Measurements from ENCODE around the gene SLC25A40.
"Not testable (repeated sequence)": the region's sequence is repeated elsewhere in the genome, so short reads cannot be mapped to it uniquely, and the experiment has no call there.

The SLC25A40 gene, protein sequence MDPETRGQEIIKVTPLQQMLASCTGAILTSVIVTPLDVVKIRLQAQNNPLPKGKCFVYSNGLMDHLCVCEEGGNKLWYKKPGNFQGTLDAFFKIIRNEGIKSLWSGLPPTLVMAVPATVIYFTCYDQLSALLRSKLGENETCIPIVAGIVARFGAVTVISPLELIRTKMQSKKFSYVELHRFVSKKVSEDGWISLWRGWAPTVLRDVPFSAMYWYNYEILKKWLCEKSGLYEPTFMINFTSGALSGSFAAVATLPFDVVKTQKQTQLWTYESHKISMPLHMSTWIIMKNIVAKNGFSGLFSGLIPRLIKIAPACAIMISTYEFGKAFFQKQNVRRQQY

DNA sequence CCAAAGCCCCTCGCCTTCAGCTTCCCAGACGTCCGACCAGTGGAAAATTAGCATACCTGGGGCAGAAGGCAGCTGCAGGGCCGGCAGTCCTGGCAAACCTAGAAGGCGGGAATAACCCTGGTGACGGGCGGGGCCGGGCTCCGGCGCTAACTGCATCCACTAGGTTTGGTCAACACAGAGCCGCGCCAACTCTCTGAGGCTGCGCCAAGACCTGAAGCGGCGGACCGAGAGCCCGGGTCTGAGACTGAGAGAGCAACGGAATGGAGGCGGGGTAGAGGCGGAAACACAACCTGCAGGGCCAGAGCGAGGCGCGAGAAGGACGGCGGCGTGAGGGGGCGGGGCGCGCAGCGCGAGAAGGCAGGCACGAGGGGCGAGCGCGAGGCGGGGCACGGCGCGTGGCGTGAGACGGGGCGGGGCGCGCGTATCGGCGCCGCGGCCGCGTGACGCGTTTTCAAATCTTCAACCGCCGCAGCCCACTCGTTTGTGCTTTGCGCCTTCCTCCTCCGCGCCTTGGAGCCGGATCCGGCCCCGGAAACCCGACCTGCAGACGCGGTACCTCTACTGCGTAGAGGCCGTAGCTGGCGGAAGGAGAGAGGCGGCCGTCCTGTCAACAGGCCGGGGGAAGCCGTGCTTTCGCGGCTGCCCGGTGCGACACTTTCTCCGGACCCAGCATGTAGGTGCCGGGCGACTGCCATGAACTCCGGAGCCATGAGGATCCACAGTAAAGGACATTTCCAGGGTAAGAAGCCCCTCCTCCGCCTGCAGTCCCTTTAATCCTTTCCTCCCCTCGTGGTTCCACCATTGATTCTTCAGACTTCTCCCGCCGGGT, at the start of gene SLC25A40, which contains the start of gene DBF4:
TSS of gene SLC25A40 (minus strand) at position 321 of the 829 bp plus-strand sequence. CDS start 17,633 bp downstream, outside the sequence.
TSS of gene DBF4 (plus strand) at position 454 of the 829 bp plus-strand sequence. CDS start at position 694, 240 bp downstream.
- DNase-seq (ENCODE audit: low read depth): peak; percentile 82

DNA sequence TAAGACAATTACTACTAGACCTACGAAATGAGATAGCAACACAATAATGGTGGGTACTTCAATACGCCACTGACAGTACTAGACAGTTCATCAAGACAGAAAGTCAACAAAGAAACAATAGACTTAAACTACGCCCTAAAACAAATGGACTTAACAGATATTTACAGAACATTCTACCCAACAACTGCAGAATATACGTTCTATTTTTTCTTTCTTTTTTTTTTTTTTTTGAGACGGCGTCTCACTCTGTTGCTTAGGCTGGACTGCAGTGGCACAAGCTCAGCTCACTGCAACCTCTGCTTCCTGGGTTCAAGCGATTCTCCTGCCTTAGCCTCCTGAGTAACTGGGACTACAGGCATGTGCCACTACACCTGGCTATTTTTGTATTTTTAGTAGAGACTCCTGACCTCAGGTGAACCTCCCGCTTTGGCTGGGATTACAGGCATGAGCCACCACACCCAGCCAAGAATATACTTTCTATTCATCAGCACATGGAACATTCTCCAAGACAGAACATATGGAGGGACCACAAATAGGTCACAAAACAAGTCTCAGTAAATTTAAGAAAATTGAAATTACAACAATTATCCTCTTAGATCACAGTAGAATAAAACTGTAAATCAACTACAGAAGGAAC, 46.7 kb upstream of the SLC25A40 start:
- not testable (repeated sequence) for DNase-seq (ENCODE audit: low read depth)

DNA sequence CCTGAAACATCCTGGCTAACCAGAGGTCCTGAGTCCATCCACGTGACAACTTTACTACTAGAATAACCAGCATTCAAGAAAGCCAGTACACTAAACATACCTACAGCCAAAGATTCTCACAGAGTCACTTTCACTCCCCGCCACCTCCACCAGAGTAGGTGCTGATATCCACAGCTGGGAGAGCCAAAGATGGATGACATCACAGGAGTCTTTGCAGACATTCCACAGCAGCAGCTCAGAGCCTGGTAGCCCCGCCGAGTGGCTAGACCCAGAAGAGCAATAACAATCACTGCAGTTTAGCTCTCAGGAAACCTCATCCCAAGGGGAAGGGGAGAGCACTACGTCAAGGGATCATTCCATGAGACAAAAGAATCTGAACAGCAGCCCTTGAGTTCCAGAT, 44.4 kb upstream of the SLC25A40 start:
- DNase-seq (ENCODE audit: low read depth): no peak

DNA sequence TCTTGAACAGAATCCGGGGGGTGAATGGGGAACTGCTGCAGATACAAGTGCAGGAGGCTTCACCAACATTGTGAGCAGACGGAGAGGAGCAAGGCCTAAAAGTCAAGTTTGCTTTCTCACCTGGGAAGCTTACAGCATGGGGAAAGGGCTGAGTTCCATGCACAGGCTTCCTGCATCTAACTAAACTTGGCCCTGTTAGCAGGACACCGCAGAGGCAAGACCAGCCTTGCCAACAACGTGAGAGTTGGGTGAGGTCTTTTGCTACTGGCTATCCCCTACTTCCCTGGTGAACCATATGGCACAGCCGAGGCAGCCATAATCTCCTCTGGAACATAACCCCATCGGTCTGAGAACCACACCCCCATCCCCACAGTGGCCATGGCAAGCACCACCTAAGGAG, 43.7 kb upstream of the SLC25A40 start:
- no peak for DNase-seq (ENCODE audit: low read depth)

DNA sequence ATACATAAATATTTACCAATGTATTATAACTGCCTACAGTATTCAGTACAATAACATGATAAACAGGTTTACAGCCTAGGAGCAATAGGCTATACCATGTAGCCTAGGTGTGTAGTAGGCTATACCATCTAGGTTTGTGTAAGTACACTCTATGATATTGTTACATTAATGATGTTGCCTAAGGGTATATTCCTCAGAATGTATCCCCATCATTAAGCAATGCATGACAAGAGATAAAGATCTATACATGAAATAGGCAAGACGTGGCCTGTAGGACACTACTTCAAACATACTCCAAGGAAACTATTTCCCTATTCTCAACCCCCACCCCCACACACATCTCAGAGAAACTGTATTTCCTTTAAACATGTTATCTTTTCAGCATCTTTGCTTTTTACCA, 42.6 kb upstream of the SLC25A40 start:
- no peak for DNase-seq (ENCODE audit: low read depth)

DNA sequence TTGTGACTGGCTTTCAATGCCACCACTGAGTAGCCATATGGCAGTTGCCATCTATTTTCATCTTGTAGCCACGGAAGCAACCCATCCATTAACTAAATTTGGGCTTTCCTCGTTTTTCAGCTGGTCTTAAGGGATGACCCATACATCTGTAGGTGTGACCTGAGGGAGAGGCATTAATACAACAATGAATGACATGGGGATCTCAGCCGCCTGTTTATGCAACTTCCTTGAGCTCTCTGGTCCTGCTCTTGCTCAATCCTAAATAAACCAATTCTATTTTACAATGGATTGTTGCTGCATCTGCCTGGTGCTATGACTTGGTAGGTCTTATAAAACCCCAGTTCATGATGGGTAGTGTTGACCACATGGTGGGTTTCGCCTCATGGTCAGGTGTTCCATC, 36.0 kb upstream of the SLC25A40 start:
- DNase-seq (ENCODE audit: low read depth): no peak

DNA sequence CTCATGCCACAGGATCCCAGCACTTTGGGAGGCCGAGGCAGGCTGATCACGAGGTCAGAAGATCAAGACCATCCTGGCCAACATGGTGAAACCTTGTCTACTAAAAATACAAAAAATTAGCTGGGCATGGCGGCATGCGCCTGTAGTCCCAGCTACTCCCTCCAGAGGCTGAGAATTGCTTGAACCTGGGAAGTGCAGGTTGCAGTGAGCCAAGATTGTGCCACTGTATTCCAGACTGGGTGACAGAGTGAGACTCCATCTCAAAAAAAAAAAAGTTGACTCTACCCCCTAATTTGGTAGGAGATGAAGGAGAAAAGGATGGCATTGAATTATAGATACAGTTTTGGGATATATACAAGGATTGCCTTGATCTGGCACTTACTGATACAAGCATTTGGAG, 32.7 kb upstream of the SLC25A40 start:
- not testable (repeated sequence) for DNase-seq (ENCODE audit: low read depth)

DNA sequence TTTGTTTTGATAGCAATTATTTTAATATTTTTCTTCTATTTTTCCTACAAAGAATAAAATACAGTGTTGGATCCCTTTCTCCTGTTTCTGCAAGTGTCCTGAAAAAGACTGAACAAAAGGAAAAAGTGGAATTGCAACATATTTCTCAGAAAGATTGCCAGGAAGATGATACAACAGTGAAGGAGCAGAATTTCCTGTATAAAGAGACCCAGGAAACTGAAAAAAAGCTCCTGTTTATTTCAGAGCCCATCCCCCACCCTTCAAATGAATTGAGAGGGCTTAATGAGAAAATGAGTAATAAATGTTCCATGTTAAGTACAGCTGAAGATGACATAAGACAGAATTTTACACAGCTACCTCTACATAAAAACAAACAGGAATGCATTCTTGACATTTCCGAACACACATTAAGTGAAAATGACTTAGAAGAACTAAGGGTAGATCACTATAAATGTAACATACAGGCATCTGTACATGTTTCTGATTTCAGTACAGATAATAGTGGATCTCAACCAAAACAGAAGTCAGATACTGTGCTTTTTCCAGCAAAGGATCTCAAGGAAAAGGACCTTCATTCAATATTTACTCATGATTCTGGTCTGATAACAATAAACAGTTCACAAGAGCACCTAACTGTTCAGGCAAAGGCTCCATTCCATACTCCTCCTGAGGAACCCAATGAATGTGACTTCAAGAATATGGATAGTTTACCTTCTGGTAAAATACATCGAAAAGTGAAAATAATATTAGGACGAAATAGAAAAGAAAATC, 31.2 kb upstream of the SLC25A40 start:
- not testable (repeated sequence) for DNase-seq (ENCODE audit: low read depth)

DNA sequence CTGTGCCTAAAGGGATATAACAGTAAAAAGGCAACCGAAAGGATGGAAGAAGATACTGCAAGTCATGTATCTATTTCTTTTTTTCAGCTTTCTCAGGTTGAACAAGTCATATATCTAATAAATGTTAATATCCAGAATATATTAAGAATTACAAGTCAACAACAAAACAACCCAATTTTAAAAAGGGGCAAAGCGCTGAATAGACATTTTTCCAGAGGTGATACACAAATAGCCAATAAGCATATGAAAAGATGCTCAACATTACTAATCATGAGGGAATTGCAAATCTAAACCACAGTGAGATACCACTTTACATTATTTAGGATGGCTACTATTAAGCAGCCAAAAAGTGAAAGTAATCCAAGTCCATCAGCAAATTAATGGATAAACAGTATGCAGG, 23.1 kb upstream of the SLC25A40 start:
- DNase-seq (ENCODE audit: low read depth): no peak

DNA sequence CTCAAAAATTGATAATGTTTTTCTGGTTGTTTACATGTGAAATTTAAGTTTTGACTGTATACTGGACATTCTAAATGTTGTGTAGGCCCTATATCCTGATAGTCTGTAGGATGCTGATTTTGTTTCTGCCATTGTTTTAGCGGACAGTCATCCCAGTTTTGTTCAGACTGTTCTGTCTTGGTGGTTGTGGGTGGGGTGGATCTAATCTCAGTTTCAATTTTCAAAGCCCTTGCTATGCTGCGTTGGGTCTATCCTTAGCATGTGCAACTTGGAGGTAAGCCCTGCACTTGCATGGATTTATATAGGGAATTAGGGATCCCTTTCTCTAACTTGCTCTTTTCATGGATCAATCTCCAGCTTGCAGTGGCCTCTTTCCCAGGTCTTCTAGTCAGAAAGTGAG, 19.2 kb upstream of the SLC25A40 start:
- no peak for DNase-seq (ENCODE audit: low read depth)

DNA sequence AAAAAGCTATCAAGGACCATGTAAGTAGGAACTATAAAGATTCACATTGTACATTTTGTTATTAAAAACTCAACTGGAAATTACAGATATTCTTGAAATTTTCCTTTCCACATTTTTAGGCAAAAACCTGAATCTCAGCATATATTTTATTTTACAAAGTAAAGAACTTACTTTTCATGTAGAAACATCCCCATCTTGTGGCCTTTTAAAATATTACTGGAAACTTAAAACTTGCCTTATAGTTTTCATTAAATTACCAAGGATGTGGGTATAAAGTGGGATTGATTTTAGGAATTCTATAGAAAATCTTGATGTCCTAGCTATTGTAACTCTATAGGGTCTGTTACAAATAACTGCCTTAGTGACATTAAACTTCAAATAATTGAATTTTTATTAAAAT, 10.7 kb upstream of the SLC25A40 start:
- DNase-seq (ENCODE audit: low read depth): peak; percentile 17

DNA sequence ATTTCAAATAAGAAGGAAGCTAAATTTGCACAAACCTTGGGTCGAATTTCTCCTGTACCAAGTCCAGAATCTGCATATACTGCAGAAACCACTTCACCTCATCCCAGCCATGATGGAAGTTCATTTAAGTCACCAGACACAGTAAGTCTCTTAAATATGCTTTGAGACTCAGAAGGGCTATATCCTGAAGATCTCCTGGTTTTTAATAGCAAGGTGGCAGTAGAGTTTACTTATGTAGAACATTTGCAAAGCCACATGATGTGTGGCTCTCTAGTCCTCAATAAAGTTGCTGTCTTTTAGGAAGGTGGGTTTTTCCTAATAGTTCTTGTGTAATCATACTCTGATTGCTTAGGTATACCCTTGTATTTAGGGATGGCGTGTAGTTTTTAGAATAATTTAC, 8.9 kb upstream of the SLC25A40 start:
- DNase-seq (ENCODE audit: low read depth): no peak

DNA sequence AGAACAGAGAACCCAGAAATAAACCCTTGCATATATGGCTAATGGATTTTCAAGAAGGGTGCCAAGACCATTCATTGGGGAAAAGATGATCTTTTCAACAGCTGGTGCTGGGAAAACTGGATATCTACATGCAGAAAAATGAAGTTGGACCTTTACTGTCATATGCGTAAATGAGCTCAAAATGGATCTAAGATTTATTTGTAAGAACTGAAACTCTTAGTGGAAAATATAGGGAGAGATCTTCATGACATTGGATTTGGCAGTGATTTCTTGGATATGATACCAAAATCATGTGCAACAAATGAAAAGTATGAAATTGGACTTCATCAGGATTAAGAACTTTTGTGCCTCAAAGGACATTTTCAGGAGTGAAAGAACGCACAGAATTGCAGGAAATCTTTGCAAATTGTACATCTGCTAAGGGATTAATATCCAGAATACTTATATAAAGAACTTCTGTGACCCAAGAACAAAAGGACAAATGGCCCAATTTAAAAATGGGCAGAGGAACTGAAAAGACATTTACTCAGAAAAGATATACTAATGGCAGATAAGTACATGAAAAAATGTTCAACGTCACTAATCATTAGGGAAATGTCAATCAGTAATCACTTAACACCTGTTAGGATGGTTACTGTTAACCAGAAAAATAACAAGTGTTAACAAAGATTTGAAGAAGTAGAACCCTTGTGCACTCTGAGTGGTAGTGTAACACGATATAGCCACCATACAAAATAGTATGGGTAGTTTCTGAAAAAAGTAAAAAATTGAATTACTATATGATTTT, 6.2 kb upstream of the SLC25A40 start:
- DNase-seq (ENCODE audit: low read depth): no peak

DNA sequence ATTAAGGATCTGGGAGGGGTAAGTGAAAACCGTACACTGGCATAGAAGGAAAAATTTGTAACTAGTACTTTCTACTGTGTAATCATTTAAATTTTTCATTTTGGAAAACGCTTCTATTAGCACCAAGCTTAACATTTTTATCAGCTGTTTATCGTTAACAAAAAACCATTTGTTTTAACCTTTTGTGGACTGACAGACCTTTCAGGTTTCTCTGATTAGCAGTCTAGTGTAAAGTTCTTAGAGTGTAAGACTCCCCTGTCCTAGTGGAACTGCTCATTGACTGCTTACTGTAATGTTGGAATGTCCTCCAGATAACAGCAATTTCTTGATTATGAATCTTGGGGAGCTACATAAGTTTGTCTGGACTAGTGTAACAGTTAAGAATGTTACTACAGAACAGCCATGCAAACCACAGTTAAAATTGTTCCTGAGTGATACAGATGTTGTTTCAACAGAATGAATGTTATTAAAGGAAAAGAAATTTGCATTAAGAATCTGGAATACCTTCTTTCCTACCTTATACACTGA, 2.1 kb upstream of the SLC25A40 start:
- no peak for DNase-seq (ENCODE audit: low read depth)

DNA sequence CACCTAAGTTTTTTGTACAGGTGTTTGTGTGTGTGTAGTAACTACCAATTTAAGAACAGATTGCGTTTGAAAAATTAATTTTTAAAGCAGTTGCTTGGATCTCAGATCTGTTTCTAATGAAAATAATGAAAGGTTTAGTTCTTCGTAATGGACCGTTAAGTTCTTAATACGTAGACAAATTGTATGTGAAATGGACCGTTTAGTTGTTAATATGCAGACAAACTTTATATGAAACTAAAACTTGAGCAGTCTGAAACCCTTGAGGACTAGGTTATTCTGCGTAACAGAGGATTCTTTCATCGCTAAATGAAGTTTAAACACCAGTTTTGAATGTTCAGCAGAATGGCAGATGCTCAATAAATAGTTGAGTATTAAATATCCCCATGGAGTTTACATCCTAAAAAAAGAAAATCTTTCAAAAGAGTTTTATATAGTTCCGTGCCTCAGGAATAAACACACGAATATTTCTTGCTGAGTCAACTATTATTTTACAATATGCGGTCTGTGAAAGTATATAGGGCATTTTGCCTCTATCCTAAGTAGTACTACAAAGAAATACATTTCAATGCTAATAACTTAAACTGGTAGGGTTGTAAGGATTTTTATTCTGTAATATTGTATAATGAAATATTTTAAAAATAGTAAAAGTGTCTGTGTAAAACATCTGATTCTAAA, 1.3 kb upstream of the SLC25A40 start:
- no peak for DNase-seq (ENCODE audit: low read depth)

DNA sequence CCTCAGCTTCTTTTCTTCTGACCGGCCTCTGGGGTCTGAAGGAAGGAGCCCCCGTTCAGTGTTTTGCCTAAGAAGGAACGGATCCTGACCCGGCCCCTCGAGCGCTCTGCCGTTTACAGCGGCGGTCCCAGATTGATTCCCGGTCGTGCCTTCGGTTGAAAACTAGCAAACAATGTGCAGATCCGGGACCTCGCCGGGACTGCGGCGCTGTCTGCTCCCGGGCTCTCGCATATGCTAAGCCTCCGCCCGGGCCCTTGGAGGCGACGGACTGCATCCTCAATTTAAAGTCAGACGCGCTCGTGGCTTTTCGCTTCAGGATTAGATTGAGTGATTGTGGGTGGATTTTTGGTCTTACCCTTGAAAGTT, 692 bp upstream of the SLC25A40 start:
- peak; percentile 31 for DNase-seq (ENCODE audit: low read depth)

DNA sequence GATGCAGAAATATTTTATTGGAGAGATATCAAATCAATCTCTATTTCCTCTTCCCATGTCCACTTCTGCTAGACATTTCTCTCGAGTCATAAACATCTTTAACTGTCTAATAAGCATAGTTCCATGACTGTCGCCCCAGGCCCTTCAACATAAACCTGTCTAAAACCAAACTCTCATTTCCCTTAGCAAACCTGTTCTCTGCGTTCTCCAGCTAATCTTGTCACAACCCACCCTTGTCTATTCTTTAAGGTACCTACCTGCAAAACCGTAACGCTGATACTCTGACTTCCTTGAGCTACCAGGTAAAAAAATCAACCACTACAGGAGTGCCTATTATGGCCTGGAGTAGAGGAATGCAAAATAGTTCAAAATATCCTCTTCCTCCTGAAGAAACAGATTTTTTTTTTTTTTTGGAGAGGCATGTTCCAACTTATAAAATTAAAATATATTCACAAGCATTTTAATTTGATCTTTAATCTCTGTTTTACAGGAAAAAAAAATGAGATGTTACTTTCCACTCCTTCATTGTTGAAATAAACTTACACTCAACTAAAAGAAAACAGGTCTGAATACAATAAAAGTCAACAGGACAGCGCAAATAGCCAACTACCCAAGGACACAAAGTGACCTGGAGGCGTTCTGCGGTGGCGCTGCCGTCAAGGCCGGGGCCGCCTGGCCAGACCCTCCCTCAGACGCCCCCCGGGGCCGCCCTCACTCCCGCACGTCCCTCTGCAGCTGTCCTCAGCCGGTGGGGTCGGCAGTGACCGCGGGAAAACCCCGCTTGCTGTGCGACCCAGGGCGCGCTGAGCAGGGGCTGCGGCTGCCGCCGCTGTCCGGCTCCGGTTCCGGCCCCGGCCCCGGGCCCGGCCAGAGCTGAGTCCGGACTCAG, 765 bp downstream of the SLC25A40 start:
- no peak for DNase-seq (ENCODE audit: low read depth)

DNA sequence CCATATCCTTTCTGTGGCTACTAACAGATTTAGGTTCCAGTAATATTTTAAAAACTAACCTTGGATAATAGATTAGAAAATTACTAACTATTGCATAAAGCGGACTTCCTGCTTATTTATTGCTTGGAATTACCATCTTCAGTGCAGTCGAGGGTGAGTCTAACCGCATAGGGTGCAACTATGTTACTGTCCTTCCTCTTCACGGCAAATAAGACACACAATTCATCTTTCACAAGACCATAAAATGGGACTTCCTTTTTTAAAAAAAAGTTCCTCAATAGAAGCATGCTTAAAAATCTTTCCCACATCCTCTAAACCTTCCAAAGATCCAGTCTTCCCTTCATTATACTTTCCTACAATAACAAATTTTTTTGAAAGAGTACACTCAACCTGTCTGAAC, 2.1 kb downstream of the SLC25A40 start:
- DNase-seq (ENCODE audit: low read depth): no peak

DNA sequence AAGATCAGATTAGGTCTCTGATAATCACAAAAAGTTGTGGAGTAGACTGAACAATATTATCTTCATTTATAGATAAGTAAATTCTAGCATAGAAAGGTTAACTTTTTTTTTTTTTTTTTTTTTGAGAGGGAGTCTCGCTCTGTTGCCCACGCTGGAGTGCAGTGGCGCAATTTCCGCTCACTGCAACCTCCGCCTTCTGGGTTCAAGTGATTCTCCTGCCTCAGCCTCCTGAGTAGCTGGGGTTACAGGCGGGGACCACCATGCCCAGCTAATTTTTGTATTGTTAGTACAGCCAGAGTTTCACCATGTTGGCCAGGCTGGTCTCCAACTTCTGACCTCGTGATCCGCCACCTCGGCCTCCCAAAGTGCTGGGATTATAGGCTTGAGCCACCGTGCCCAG, 2.8 kb downstream of the SLC25A40 start:
- DNase-seq (ENCODE audit: low read depth): not testable (repeated sequence)
